SK-N-MC (cell line): ENCODE results near the gene CCDC82.
"Not testable (repeated sequence)": the region's sequence is repeated elsewhere in the genome, so short reads cannot be mapped to it uniquely, and the experiment has no call there.

Source experiments
- EZH2 ChIP-seq: fragments of 200-600 bp; sonication (generic); IDR thresholded peaks from one replicate; pipeline ENCODE4 v1.6.1; 2017; ENCODE audit warnings: antibody characterized with exemption
- FOXP2 ChIP-seq: optimal IDR thresholded peaks from 2 replicates; pipeline ENCODE3; 2011; ENCODE audit warnings: mild to moderate bottlenecking, moderate library complexity; ENCODE audit not compliant: insufficient read depth; ENCODE audit errors: extremely low read length, control extremely low read depth
- POLR2AphosphoS5 ChIP-seq: IDR thresholded peaks from 2 replicates; pipeline ENCODE4 v1.6.1; 2012; ENCODE audit warnings: mild to moderate bottlenecking, low read depth, low read length, borderline replicate concordance

- not testable (repeated sequence) for TF ChIP-seq EZH2, POLR2AphosphoS5, FOXP2
These were observed 21.7 kb upstream of the CCDC82 start for GRCh38 chr11:96411412-96411811.
